IPS-NIHi7 (cell line): Measurements from ENCODE around the gene SNAPC2.
A peak's percentile ranks its signal among the peaks of the same experiment; 100 is the strongest.
"Not testable (repeated sequence)": the region's sequence is repeated elsewhere in the genome, so short reads cannot be mapped to it uniquely, and the experiment has no call there.

Experiments used
- DNase-seq: peaks from one replicate; pipeline ENCODE4 v3.0.0; 2012; ENCODE audit warnings: mixed read lengths; ENCODE audit errors: extremely low spot score

Gene SNAPC2

GRCh38 chr19:7921967-7922835 lies 2.1 kb downstream of the SNAPC2 start:
- DNase-seq = no peak

- DNase-seq = no peak
These were observed 2.7 kb downstream of the SNAPC2 start for GRCh38 chr19:7922836-7923195.

- no peak for DNase-seq
These were observed 3.4 kb downstream of the SNAPC2 start for GRCh38 chr19:7923295-7924191.

GRCh38 chr19:7924241-7924640 lies 4.1 kb downstream of the SNAPC2 start:
- no peak for DNase-seq

- DNase-seq = no peak
These were observed 4.6 kb downstream of the SNAPC2 start for GRCh38 chr19:7924651-7925170.

GRCh38 chr19:7925171-7925851 lies 5.2 kb downstream of the SNAPC2 start:
- peak; percentile 86 for DNase-seq

- DNase-seq = peak; percentile 87
These were observed 6.0 kb downstream of the SNAPC2 start, which contains the start of gene CTXN1 for GRCh38 chr19:7926021-7926726. Gene CTXN1 (minus strand): TSS chr19:7926135. CDS start chr19:7925538, 597 bp downstream.

- DNase-seq = no peak
These were observed 6.8 kb downstream of the SNAPC2 start for GRCh38 chr19:7926727-7927604.

- DNase-seq = no peak
These were observed 7.6 kb downstream of the SNAPC2 start for GRCh38 chr19:7927605-7928333.

GRCh38 chr19:7928334-7928706 lies 8.2 kb downstream of the SNAPC2 start:
- DNase-seq = no peak

- DNase-seq = peak; percentile 76
These were observed 8.9 kb downstream of the SNAPC2 start for GRCh38 chr19:7928741-7929701.

- DNase-seq = not testable (repeated sequence)
These were observed 9.9 kb downstream of the SNAPC2 start for GRCh38 chr19:7930030-7930429.

GRCh38 chr19:7930765-7931164 lies 10.6 kb downstream of the SNAPC2 start:
- no peak for DNase-seq

GRCh38 chr19:7931221-7932061 lies 11.3 kb downstream of the SNAPC2 start:
- no peak for DNase-seq

GRCh38 chr19:7932276-7932929 lies 12.3 kb downstream of the SNAPC2 start:
- DNase-seq = no peak

GRCh38 chr19:7932930-7933300 lies 12.8 kb downstream of the SNAPC2 start:
- DNase-seq = no peak

GRCh38 chr19:7933411-7933810 lies 13.3 kb downstream of the SNAPC2 start:
- DNase-seq = no peak
